ENCODE data around the gene CDC14B.

- TF ChIP-seq CTCF (IDR thresholded peaks at IDR 0.05; ENCODE audit: poor library complexity, severe bottlenecking) (no peak), RAD21 (conservative IDR thresholded peaks at IDR 0.05) (no peak), EZH2 (IDR thresholded peaks at IDR 0.05; ENCODE audit: borderline replicate concordance, insufficient read depth, low read length, poor library complexity, severe bottlenecking) (no peak)
Measured at GRCh38 chr9:96502539-96503373, 116.9 kb downstream of the CDC14B start.

Data from neural cell (in vitro differentiated cells).